Measurements from ENCODE around the gene SLC12A6. TPM values are rescaled to one million over a fixed set of nuclear protein-coding genes. Genes with fewer than 3 reads are reported as not detected.

The SLC12A6 gene
- total RNA-seq, 1 experiment from 2014 or later = 15.1 TPM

- CTCF ChIA-PET = no interaction called here
- POLR2A ChIA-PET = no interaction called here
- no peak overlapping the region for H2AFZ ChIP-seq (ENCODE audit: low read depth, low read length, poor library complexity, severe bottlenecking)
These were observed 2.2 kb downstream of the SLC12A6 start for GRCh38 chr15:34335176-34336032.

More at GRCh38 chr15:34335176-34336032, 2.2 kb downstream of the SLC12A6 start:
- Histone ChIP-seq H3K27me3 (ENCODE audit: insufficient read depth, low read length) (no peaks in the 10 kb centered on the region), H3K9me2 (ENCODE audit: insufficient read depth) (no peaks in the 10 kb centered on the region), H3K4me3 (replicated peaks in 1 of 2; ENCODE audit: low read depth in 1 of 2, low read length in 2 of 2) (no peak overlapping the region), H3K9me3 (ENCODE audit: control insufficient read depth in 1 of 2, insufficient read depth in 1 of 2, low read depth in 1 of 2, low read length in 2 of 2) (no peaks in the 10 kb centered on the region), H3K4me1 (ENCODE audit: control insufficient read depth in 1 of 2, insufficient read depth in 2 of 2, low read length in 2 of 2) (peaks cover 3 to 20% of the 10 kb centered on the region in 2 experiments; a peak in 3 of 4 replicates), H4K20me1 (ENCODE audit: insufficient read depth) (no peaks in the 10 kb centered on the region), H3K27ac (ENCODE audit: low read depth, low read length) (no peak overlapping the region), H3K9ac (ENCODE audit: low read length) (no peak overlapping the region), H3K79me2 (ENCODE audit: insufficient read depth, low read length) (peaks cover 17% of the 10 kb centered on the region), H3K4me2 (ENCODE audit: low read length) (no peak overlapping the region), H3K36me3 (ENCODE audit: control insufficient read depth in 1 of 2, insufficient read depth in 2 of 2, low read length in 2 of 2) (peaks cover 14 to 17% of the 10 kb centered on the region in 2 experiments)
- RAD21 ChIA-PET (ENCODE audit: low non-redundant PET in 1 of 2, low total read pairs in 2 of 2, uncharacterized antibody in 2 of 2, unreplicated experiment in 2 of 2) = no interaction called here
- TF ChIP-seq EZH2 (IDR thresholded peaks at IDR 0.05) = no peak
- TF ChIP-seq EGR1 (IDR thresholded peaks at IDR 0.05; ENCODE audit: low read depth) = no peak
- no peak for TF ChIP-seq RAD21 (IDR thresholded peaks at IDR 0.05; ENCODE audit: low read depth)
- no peak for TF ChIP-seq FOSL1 (IDR thresholded peaks at IDR 0.05; ENCODE audit: low read depth)
- no peak for TF ChIP-seq CTCF (IDR thresholded peaks at IDR 0.05 in 2 of 3, conservative IDR thresholded peaks at IDR 0.05 in 1 of 3; ENCODE audit: borderline replicate concordance in 1 of 3, insufficient read depth in 1 of 3, low read depth in 2 of 3, low read length in 2 of 3)
- no peak for TF ChIP-seq ZBTB33 (IDR thresholded peaks at IDR 0.05; ENCODE audit: extremely low read depth, insufficient replicate concordance, low read length)
- DNase-seq (ENCODE audit: low read depth, low spot score) = no peak
- ATAC-seq = no peak
- BruUV-seq (replicated peaks) = no TSS peak
- intact Hi-C loops (cut with micrococcal nuclease) = loop anchor here (5.0 kb wide), 1 partner anchor 98 kb away; no protein-coding TSS in a partner anchor
